SK-MEL-5 (cell line): ENCODE results near the gene MRPL51. TPM values are rescaled to one million over a fixed set of nuclear protein-coding genes. Genes with fewer than 3 reads are reported as not detected.
A peak's percentile ranks its signal among the peaks of the same experiment; 100 is the strongest.
"Not testable (repeated sequence)": the region's sequence is repeated elsewhere in the genome, so short reads cannot be mapped to it uniquely, and the experiment has no call there.

ENCODE experiments used
- DNase-seq: peaks from one replicate; pipeline ENCODE4 v3.0.0-alpha.2; 2016; ENCODE audit warnings: low read depth, low spot score
- in situ Hi-C: cut with HindIII; loops from 2 replicates; pipeline ENCODE4 v1.10.0; 2016; ENCODE audit warnings: low sequenced_read_pairs, high pct_unique_total_duplicates, low pct_unique_long_range_greater_than_20kb
- total RNA-seq: library from RNA; depleted of rRNA; stranded (reverse); fragments of >200 nt; shearing (Covaris generic); gene quantifications from 2 replicates; pipeline ENCODE4 v1.2.3, GENCODE V29; 2014

Gene MRPL51
- total RNA-seq, 1 experiment from 2014 or later: 252 TPM

DNA sequence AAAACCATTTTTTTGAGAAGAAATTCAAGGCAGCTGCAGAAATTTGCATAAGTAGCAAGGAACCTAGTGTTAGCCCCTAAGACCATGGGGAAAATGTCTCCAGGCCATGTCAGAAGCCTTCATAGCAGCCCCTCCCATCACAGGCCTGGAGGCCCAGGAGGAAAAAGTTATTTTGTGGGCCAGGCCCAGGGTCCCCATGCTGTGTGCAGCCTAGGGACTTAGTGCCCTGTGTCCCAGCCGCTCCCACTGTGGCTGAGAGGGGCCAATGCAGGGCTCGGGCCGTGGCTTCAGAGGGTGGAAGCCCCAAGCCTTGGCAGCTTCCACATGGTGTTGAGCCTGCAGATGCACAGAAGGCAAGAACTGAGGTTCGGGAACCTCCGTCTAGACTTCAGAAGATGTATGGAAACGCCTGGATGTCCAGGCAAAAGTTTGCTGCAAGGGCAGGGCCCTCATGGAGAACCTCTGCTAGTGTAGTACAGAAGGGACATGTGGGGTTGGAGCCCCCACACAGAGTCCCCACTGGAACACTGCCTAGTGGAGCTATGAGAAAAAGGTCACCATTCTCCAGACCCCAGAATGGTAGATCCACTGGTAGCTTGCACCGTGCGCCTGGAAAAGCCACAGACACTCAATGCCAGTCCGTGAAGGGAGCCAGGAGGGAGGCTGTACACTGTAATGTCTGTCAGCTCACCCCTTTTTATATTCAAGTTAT is 25.3 kb downstream of the MRPL51 start:
- DNase-seq, in situ Hi-C loops: not testable (repeated sequence)

DNA sequence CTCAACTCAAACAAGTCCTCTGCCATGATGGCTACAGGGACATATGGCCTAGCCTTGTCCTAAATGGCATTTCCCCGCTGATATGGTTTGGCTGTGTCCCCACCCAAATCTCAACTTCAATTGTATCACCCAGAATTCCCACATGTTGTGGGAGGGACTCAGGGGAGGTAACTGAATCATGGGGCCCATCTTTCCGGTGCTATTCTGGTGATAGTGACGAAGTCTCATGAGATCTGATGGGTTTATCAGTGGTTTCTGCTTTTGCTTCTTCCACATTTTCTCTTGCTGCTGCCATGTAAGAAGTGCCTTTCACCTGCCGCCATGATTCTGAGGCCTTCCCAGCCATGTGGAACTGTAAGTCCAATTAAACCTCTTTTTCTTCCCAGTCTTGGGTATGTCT is 26.3 kb downstream of the MRPL51 start:
- DNase-seq: not testable (repeated sequence)

DNA sequence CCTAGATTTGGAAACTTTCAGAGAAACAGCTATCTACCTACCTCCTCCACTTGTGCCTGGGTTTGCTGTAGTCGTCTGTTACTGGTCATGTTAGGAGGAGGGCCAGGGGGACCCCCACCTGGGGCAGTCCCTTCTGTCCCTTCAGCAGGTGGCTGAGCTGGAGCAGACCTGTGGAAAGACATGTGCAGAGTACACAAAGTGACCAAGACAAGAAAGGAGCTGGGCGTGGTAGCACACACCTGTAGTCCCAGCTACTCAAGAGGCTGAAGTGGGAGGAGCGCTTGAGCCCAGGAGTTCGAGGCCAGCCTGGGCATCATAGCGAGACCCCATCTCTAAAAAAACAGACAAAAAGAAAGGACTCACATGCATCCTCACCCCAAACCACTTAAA is 26.9 kb downstream of the MRPL51 start:
- no peak for DNase-seq
- in situ Hi-C loops: no loop called here

More for the DNA sequence above, 26.3 kb downstream of the MRPL51 start:
- in situ Hi-C loops: not testable (repeated sequence)

DNA sequence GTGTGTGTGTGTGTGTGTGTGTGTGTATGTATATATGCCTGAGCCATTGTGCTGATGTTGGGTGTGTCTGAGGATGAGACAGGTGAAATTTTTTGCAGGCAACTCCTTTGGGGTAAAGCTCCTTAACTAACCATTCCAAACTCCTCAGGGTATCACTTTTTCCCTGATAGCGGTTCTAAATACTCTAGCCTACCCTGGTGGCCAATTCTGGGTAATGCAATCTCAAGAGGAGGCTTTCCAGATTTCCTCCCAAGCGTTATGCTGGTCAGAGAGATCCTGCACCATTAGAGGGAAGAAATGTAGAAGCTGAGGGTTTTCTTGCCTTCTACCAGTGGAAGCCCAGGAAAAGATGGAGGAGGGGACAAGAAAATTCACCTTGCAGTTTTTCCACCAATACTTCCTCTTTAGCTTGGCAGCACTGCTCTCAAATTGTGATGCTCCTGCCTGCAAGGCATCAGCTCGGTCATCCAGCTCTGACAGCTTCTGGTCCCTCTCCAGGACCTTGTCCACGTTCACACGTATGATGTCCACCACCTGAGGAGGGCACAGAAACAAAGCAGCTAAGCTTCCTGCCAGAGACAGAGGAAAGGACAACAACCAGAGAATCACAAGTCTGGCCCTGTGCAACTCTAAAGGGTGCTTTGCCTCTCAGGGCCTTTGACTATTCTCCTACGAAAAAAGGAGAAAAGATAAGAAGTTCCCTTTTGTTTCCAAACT is 27.4 kb downstream of the MRPL51 start:
- in situ Hi-C loops: no loop called here
- peak; percentile 83 for DNase-seq

DNA sequence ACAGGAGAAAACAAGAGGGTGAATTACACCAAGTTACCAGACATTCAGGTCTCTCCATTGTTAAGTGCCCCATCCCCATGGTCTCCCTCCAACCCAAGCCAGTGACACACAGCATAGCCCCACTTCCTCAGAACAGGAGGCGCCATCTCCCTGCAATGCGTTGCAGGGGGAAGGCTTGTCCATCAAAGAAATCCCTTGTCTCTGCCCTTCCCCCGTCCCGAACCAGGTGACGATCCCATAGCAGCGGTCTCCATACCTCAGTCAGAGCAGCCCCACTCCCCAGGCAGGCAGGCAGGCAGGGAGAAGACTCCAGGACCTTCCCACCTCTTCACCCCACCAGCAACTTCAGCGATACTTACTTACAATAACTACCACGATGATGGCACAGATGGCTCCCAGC is 28.5 kb downstream of the MRPL51 start:
- in situ Hi-C loops: no loop called here
- DNase-seq: no peak

DNA sequence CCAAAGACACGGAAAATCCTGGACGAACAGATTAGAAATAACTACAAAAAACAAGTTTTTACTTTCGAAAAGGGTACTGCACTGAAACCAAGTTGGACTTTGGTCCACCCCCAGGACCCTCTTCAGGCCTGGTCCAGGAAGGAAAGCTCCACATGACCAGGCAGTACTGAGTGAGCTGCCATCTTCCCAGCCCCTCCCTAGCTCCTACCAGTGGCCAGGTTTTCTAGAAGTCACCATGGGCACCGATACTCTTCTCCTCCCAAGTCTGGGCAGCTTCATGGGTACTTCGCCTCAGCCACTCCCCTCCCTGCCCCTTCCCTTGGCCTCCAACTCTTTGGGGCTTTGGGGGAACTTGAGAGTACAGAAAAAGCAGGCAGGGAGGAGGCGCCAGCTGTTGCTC is 29.2 kb downstream of the MRPL51 start:
- DNase-seq: no peak
- in situ Hi-C loops: no loop called here

DNA sequence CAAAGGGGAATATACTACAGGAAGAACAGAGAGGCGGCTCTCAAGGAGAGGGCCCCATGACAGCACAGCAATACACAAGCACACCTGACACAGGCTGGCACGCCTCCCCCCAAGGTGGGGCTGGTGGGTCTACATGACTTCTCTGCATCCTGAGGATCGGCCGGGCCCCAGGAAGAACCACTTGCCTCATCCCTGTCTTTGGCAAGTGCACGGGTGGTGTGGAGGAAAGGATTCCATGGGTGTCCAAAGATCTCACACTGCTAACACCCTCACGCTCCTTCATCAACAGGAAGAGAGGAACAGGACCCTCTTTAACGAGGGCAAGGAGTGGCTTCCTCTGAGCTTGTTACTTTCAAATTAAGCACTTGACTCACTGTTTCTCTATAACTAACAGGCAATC is 29.8 kb downstream of the MRPL51 start:
- in situ Hi-C loops: no loop called here
- DNase-seq: no peak

DNA sequence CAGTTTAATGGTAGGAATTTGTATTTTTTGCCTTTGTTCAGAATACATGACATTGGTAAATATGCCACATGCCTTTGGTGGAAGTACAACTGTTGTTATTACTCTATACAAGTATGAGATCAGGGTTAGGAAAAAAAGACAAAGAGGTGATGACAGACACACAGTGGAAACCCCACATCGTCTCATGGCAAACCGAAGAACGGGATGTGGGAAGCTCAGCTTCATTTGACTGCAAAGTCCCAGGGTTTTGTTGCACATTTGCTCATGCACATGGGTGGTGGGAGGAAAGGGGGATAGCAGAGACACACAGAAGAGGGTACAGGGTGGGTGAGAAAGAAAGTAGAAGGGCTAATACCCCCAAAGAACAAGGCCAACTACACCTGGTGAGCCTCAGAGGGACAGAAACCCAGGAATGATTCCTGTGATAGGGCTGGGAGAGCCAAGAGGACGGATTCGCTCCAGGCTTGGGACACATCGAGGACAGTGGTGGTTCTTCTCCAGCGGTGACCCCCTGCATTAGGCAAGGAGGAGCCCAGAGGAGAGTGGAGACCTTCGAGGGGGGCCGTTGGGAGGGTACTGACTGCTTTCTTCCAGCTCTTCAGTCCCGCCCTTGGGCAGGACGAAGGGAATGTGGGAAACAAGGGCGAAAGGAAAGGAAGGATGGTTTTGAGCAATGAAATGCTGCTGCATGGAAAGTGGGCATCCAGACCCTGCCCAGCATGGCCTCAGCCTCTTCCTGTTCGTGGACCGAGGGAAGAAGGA is 30.6 kb downstream of the MRPL51 start:
- no peak for DNase-seq
- in situ Hi-C loops: no loop called here

DNA sequence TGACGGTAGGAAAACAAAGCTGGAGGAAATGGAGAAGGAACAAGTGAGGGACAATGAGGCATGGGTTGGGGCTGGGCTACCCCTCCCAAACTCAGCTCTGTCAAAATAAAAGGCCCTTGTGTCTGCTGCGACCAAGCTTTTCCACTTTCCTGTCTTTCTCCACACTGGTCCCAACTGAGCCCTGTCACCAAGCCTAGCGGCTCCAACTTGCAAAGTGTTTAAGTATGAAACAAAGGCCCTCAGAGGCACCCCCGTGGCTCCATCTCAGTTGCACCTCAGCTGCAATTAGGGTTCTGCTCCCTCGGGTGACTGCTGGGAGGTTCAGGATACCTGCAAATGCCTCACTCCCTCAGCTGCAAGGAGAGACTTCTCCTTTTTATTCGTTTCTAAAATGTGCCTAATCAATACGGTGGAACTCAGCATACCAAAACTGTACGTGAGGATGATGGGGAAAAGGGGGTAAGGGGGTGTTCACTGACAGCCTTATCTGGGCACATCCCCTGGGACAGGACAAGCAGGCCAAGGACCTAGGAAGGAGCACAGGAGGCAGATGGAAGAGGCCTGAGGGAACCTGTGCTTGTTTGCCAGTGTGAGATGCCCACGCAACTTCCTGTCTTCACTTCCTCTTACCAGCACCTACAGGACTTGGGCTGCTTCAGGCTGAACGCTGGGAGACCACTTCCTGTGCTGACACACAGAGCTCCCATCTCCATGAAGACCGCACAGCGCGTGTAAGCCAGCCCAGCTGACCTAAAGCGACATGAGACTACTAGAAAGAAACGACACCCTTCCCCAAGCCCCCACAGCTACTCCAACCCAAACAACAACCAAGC is 31.4 kb downstream of the MRPL51 start:
- in situ Hi-C loops: no loop called here
- peak; percentile 17 for DNase-seq

DNA sequence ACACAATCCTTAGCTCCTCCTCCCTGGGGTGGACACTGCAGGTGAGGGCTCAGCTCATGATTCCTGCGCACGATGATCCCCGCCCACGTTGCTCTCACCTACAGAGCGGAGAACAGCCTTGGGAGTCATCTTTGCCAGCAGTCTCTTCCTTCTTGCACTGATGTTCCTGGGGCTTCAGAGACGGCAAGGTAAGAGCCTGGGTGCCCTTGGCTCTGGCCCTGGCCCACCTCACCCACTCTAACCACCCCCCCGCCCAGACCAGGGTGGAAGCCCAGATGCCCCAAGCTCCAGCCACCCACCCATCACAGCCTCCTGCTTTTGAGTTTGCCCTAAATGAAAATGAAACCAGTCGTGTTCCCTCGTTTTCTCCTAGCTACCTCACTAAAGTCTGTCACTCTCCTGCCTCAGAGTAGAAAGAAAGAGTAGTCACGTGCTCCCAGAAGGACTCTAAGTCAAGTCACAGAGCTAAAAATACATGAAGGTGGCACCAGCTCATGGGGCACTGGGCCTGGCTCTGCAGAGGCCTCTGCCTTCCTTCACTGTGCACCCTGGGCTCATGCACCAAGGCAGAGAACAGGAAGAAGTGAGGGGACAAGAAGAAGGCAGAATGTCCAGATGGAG is 32.2 kb downstream of the MRPL51 start:
- no peak for DNase-seq
- in situ Hi-C loops: no loop called here

DNA sequence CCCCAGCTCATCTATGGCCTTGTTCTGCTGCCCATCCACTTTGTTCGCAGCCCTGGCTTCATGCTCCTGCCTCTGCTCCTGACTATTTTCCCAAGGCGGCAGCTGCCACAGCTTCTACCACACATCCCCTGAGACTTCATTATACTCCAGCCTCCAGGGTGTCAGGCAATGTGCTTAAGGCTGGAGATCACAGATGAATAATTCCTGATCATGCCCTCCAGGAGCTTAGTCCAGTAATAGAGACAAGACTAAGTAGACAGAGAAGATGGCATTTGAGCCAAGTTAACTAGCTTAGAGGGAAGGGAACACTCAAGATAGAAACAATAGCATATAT is 34.1 kb downstream of the MRPL51 start:
- in situ Hi-C loops: no loop called here
- DNase-seq: no peak

DNA sequence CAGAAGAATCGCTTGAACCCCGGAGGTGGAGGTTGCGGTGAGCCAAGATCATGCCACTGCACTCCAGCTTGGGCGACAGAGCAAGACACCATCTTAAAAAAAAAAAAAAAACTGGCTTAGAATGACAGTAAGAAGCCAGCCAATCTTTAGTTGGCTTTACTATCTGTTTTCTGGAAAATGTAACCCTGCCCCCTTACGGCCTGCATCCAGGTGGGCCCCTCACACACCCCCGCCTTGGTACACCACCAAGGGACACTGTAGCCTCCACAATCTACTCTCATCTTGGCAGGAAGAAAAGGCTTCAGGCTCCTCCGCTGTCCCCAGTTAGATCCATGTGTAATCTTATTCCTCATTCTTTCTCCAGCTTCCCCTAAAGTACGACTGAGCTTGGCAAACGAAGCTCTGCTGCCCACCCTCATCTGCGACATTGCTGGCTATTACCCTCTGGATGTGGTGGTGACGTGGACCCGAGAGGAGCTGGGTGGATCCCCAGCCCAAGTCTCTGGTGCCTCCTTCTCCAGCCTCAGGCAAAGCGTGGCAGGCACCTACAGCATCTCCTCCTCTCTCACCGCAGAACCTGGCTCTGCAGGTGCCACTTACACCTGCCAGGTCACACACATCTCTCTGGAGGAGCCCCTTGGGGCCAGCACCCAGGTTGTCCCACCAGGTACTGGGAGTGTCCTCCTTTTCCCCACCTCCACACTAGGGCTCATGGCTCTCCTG is 34.6 kb downstream of the MRPL51 start:
- DNase-seq: no peak
- in situ Hi-C loops: no loop called here

DNA sequence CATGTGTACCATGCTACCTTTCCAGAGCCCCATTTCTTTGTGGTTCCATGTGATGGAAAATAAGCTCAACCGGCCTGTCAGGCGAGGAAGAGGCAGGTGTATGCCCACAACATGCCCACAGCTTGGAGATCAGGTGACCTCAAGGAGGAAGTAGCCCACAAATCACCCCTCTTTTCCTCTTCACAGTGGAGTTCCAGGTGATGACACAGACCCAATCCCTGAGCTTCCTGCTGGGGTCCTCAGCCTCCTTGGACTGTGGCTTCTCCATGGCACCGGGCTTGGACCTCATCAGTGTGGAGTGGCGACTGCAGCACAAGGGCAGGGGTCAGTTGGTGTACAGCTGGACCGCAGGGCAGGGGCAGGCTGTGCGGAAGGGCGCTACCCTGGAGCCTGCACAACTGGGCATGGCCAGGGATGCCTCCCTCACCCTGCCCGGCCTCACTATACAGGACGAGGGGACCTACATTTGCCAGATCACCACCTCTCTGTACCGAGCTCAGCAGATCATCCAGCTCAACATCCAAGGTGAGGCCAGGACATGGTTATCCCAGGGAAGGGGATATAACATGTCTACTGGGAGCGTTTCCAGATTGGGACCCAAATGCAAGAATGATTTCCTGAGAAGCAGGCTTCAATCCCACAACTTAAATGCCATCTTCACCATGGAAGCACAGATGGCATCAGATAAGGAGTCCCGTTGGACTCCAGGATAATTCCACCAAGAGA is 35.7 kb downstream of the MRPL51 start:
- DNase-seq: no peak
- in situ Hi-C loops: no loop called here

DNA sequence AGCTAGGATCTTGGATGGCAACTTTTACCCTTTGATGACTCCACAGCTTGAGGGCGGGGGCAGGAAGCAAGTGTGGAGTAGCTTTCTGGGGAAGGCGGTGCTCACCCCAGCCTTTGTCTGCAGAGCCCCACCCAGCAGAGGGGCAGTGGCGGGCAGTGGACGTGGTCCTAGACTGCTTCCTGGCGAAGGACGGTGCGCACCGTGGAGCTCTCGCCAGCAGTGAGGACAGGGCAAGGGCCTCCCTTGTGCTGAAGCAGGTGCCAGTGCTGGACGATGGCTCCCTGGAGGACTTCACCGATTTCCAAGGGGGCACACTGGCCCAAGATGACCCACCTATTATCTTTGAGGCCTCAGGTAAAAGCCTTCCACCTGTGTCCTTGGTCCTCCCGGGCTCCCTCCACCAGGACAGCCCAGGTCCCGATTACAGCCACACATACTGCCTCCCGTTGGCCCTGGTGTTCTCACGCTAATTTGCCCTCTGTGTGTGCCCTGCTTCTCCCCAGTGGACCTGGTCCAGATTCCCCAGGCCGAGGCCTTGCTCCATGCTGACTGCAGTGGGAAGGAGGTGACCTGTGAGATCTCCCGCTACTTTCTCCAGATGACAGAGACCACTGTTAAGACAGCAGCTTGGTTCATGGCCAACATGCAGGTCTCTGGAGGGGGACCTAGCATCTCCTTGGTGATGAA is 40.0 kb downstream of the MRPL51 start:
- no peak for DNase-seq
- in situ Hi-C loops: no loop called here

DNA sequence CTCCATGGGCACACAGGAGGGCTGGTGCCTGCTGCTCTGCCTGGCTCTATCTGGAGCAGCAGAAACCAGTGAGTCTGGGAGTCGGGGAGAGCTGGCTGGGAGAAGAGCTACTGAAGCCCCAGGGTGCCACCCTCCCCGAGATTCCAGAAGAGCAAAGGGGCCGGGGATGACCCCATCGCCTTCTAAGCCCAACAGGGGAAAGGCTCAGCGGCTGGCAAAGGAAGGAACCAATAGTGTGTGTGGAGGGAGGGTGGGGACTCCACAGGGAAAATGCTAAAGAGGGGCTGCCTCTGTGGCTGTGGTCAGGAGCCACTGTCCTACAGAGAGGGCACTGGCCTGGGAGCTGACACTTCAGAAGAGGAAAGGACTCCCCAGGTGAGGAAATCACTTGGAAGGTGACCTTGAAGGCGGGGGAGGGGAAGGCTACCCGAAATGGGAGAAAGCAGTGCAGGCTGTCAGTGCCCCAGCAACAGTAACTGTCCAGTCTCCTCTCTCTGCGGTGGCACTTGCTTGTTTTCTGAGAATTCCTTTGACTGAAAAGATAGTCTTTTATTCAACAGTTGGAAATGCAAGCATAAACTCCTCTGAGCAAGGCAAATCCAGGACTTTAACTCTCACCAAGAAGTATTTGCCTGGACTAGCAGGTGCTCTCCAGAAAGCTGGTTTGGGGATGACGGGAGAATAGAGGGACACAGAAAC is 40.7 kb downstream of the MRPL51 start:
- in situ Hi-C loops: no loop called here
- peak; percentile 46 for DNase-seq
